ENCODE measurements around the gene AMMECR1L.
"Not testable (repeated sequence)": the region's sequence is repeated elsewhere in the genome, so short reads cannot be mapped to it uniquely, and the experiment has no call there.

AMMECR1L gene

GRCh38 chr2:127886593-127886935, 808 bp upstream of the AMMECR1L start:
- not testable (repeated sequence) for DNase-seq

GRCh38 chr2:127884861-127885740, 655 bp downstream of the AMMECR1L start:
- DNase-seq = not testable (repeated sequence)

- DNase-seq = no peak
Observed at GRCh38 chr2:127884436-127884835, 1.3 kb downstream of the AMMECR1L start.

GRCh38 chr2:127879899-127880298, 5.9 kb downstream of the AMMECR1L start:
- DNase-seq = no peak

GRCh38 chr2:127877626-127878025, 8.1 kb downstream of the AMMECR1L start:
- DNase-seq = no peak

- no peak for DNase-seq
Observed at GRCh38 chr2:127877136-127877535, 8.6 kb downstream of the AMMECR1L start.

- DNase-seq = no peak
Observed at GRCh38 chr2:127874378-127875269, 11.1 kb downstream of the AMMECR1L start.

GRCh38 chr2:127873707-127874303, 12.0 kb downstream of the AMMECR1L start:
- no peak for DNase-seq

GRCh38 chr2:127872354-127872753, 13.4 kb downstream of the AMMECR1L start:
- no peak for DNase-seq

- DNase-seq = no peak
Observed at GRCh38 chr2:127865926-127866325, 19.8 kb downstream of the AMMECR1L start.

- DNase-seq = no peak
Observed at GRCh38 chr2:127864877-127865276, 20.9 kb downstream of the AMMECR1L start.

GRCh38 chr2:127862228-127862627, 23.5 kb downstream of the AMMECR1L start:
- DNase-seq = no peak

- no peak for DNase-seq
Observed at GRCh38 chr2:127860130-127860529, 25.6 kb downstream of the AMMECR1L start.

- no peak for DNase-seq
Observed at GRCh38 chr2:127859712-127860085, 26.1 kb downstream of the AMMECR1L start.

GRCh38 chr2:127857265-127857808, 28.4 kb downstream of the AMMECR1L start:
- peak; percentile 29 for DNase-seq

- no peak for DNase-seq
Observed at GRCh38 chr2:127853671-127854070, 32.1 kb downstream of the AMMECR1L start.

- DNase-seq = no peak
Observed at GRCh38 chr2:127852388-127852787, 33.4 kb downstream of the AMMECR1L start.

- DNase-seq = no peak
Observed at GRCh38 chr2:127847931-127848330, 37.8 kb downstream of the AMMECR1L start.

GRCh38 chr2:127844973-127845372, 40.8 kb downstream of the AMMECR1L start:
- no peak for DNase-seq

- DNase-seq = no peak
Observed at GRCh38 chr2:127843677-127844076, 42.1 kb downstream of the AMMECR1L start.

- DNase-seq = no peak
Observed at GRCh38 chr2:127841466-127842178, 44.1 kb downstream of the AMMECR1L start.

- DNase-seq = no peak
Observed at GRCh38 chr2:127840893-127841292, 44.9 kb downstream of the AMMECR1L start.

GRCh38 chr2:127834951-127835350, 50.8 kb downstream of the AMMECR1L start:
- DNase-seq = no peak

All from NCI-H1092 treated with DMSO at 0.1 percent for 48 hours (cell line).